ENCODE results near the gene SOX6.

DNA sequence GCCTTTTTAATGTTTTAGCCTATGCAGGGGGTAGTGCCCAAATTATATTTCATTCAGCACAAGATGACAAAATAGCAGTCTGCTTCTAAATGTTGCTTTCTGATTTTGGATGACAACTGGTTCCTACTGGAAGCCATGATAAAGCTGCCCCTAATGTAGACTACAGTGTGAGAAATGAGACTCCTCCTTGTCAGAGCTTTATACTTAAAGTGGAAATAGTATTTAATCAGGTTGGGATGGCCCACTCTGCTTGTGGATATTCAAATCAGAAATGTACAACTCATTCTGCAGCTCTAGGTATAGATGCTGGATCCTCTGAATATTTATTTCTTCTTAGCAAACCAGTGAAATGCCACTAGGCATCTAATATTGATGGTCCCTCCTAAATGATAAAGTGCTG, 171.3 kb downstream of the SOX6 start:
- TF ChIP-seq CTCF (conservative IDR thresholded peaks at IDR 0.05 in 1 of 2, IDR thresholded peaks at IDR 0.05 in 1 of 2; ENCODE audit: low read depth in 1 of 2, low read length in 2 of 2) (no peak), EZH2 (IDR thresholded peaks at IDR 0.05; ENCODE audit: low read length, missing control alignments) (no peak)

All from fibroblast of lung (primary cell).